K562 (cell line): ENCODE data around the gene GBA2. TPM values are rescaled to one million over a fixed set of nuclear protein-coding genes. Genes with fewer than 3 reads are reported as not detected.

Experiments
- ATAC-seq: fragments of 200-7000 bp; cut with Tn5 transposase; 3 replicates; pipeline ENCODE4 v1.9.1; 2020; ENCODE audit warnings: moderate library complexity
- BruUV-seq: library from RNA; stranded (reverse); fragments of 400-500 nt; replicated peaks from 2 replicates; lab custom pipeline; 2021; lab: Mats Ljungman, UMichigan
- CTCF ChIA-PET: fragments of 300-600 bp; formaldehyde crosslinking; extraction: SDS; loops from one replicate; lab custom pipeline; 2021; ENCODE audit warnings: low intra/inter-chr PET ratio; lab: Yijun Ruan, JAX
- POLR2A ChIA-PET: fragments of 300-600, 350-650 bp; sonication (Branson Sonifier 250); formaldehyde crosslinking; extraction: SDS; loops from one replicate; lab custom pipeline; 2021; ENCODE audit warnings: antibody characterized with exemption, inconsistent platforms; lab: Yijun Ruan, JAX
- DNase-seq, 4 experiments: peaks; one replicate each; pipeline versions ENCODE4 v3.0.0 to v3.0.0-alpha.2; 2011 to 2018; ENCODE audit warnings: low spot score in 3 of 4, mixed read lengths in 3 of 4; ENCODE audit errors: extremely low read depth in 1 of 4
- FAIRE-seq: peaks from 2 replicates; lab custom pipeline; 2011; peaks lifted over from hg19 to GRCh38; lab: Jason Lieb, UNC
- H2AFZ ChIP-seq: 2 replicates; pipeline ENCODE4 v1.6.0; 2011; ENCODE audit warnings: low read depth, low read length, control low read depth, inconsistent platforms
- H3K27ac ChIP-seq: fragments of 200-600 bp; 3 replicates; pipeline ENCODE4 v1.8.0; 2011; ENCODE audit warnings: low read depth, mild to moderate bottlenecking, control low read depth, inconsistent platforms, low read length, moderate library complexity, mixed read lengths; ENCODE audit errors: extremely low read depth
- H3K27me3 ChIP-seq, 2 experiments: fragments of 300-600 bp in 1 of 2; 2 replicates in 1 of 2; 3 replicates in 1 of 2; pipeline versions ENCODE4 v1.6.0 to v1.8.0; 2011; ENCODE audit warnings: inconsistent platforms in 2 of 2, low read length in 2 of 2, mild to moderate bottlenecking in 1 of 2, mixed read lengths in 1 of 2, moderate library complexity in 1 of 2; ENCODE audit not compliant: control insufficient read depth in 2 of 2, insufficient read depth in 2 of 2
- H3K36me3 ChIP-seq: fragments of 300-600 bp; 3 replicates; pipeline ENCODE4 v1.8.0; 2011; ENCODE audit warnings: mild to moderate bottlenecking, low read length, inconsistent platforms; ENCODE audit not compliant: control insufficient read depth, insufficient read depth
- H3K4me1 ChIP-seq, 2 experiments: fragments of 200-600 bp in 1 of 2; replicated peaks in 1 of 2; 2 replicates in 1 of 2; 3 replicates in 1 of 2; pipeline versions ENCODE4 v1.5.1 to v1.8.0; 2011; ENCODE audit warnings: inconsistent platforms in 2 of 2, low read length in 2 of 2, mild to moderate bottlenecking in 1 of 2, mixed read lengths in 1 of 2, moderate library complexity in 1 of 2; ENCODE audit not compliant: control insufficient read depth in 2 of 2, insufficient read depth in 2 of 2
- H3K4me2 ChIP-seq: 2 replicates; pipeline ENCODE4 v1.6.1; 2011; ENCODE audit warnings: low read length, control low read depth, inconsistent platforms, mixed read lengths; ENCODE audit not compliant: insufficient read depth
- H3K4me3 ChIP-seq: fragments of 200-600 bp; sonication (generic), shearing (Covaris generic); 2 replicates; pipeline ENCODE4 v1.5.1; 2016; ENCODE audit warnings: control low read depth, inconsistent platforms
- H3K79me2 ChIP-seq: fragments of 200-600 bp; 3 replicates; pipeline ENCODE4 v1.8.0; 2011; ENCODE audit warnings: low read length, inconsistent platforms; ENCODE audit not compliant: control insufficient read depth, insufficient read depth
- H3K9ac ChIP-seq, 2 experiments: 2 replicates each; pipeline versions ENCODE4 v1.6.0 to v1.6.1; 2011; ENCODE audit warnings: low read depth in 2 of 2, low read length in 2 of 2, control low read depth in 1 of 2, inconsistent platforms in 1 of 2, mild to moderate bottlenecking in 1 of 2, mixed read lengths in 1 of 2; ENCODE audit not compliant: insufficient read depth in 1 of 2
- H3K9me1 ChIP-seq: one replicate; pipeline ENCODE4 v1.6.0; 2011; ENCODE audit warnings: inconsistent platforms, mild to moderate bottlenecking, low read length, moderate library complexity; ENCODE audit not compliant: control insufficient read depth, insufficient read depth
- H3K9me3 ChIP-seq: replicated peaks from 2 replicates; pipeline ENCODE4 v1.5.1; 2011; ENCODE audit warnings: low read depth, low read length, inconsistent platforms; ENCODE audit not compliant: control insufficient read depth, insufficient read depth
- H4K20me1 ChIP-seq: replicated peaks from 2 replicates; pipeline ENCODE4 v1.6.1; 2011; ENCODE audit warnings: low read length, inconsistent platforms, mixed read lengths; ENCODE audit not compliant: control insufficient read depth, insufficient read depth
- GABPA ChIP-seq: fragments of 200-800 bp; sonication (Bioruptor generic); conservative IDR thresholded peaks from 2 replicates; pipeline ENCODE4 v1.6.1; 2016; ENCODE audit warnings: low read depth, missing genetic modification characterization, missing compliant biosample characterization
- TCFL5 ChIP-seq: fragments of 250-450 bp; sonication (Bioruptor Pico); conservative IDR thresholded peaks from 2 replicates; pipeline ENCODE4 v1.6.1; 2021; ENCODE audit warnings: mild to moderate bottlenecking, moderate library complexity, matching md5 sums
- ZNF146 ChIP-seq: IDR thresholded peaks from one replicate; pipeline ENCODE4 v1.6.1; 2018; ENCODE audit warnings: missing compliant biosample characterization; ENCODE audit not compliant: unreplicated experiment
- WGBS: fragments of 100-300 bp; shearing (Covaris generic); methylation state at CpG from one replicate; pipeline ENCODE4 v1.1.6; 2016; ENCODE audit warnings: low coverage, mixed read lengths; ENCODE audit not compliant: insufficient coverage; ENCODE audit errors: missing lambda C conversion rate; 5-methylcytosine and 5-hydroxymethylcytosine counted together
- in situ Hi-C: fragments of 300-500 bp; cut with MboI; formaldehyde crosslinking; loops from 4 replicates; pipeline ENCODE4 v1.15.0; 2018; ENCODE audit warnings: inconsistent platforms, mixed read lengths
- intact Hi-C: fragments of 100-400 bp; cut with micrococcal nuclease; formaldehyde crosslinking; loops from 2 replicates; pipeline ENCODE4 v1.14.2; 2022
- polyA plus RNA-seq, 8 experiments: library from polyadenylated mRNA; depleted of rRNA in 4 of 8; stranded (reverse) in 5 of 8; unstranded in 3 of 8; fragments of >200 nt; fragmentation: Nextera tagmentation in 2 of 8; fragmentation: Illumina TruSeq in 1 of 8; extraction: Ambion mirVana in 2 of 8; extraction: Trizol in 1 of 8; gene quantifications; 2 replicates each; pipeline versions ENCODE4 v1.2.1 to v1.2.3, GENCODE V29; 2011 to 2014; ENCODE audit warnings: inconsistent platforms in 1 of 8, missing spikeins in 1 of 8
- total RNA-seq, 7 experiments: library from RNA; depleted of rRNA in 6 of 7; stranded (reverse); fragments of >200 nt in 6 of 7; fragmentation: Illumina TruSeq in 2 of 7; extraction: Trizol in 2 of 7; gene quantifications; 2 replicates each; pipeline versions ENCODE4 v1.2.1 to v1.2.3, GENCODE V29; 2011 to 2021; ENCODE audit warnings: low replicate concordance in 1 of 7
- TF ChIP-seq, protein P1 (sequence below): fragments of 450-650 bp; IDR thresholded peaks from 2 replicates; pipeline ENCODE4 v1.7.0; 2016; ENCODE audit warnings: borderline replicate concordance

GBA2 gene
- total and polyA plus RNA-seq, 9 of the 15 experiments (the other 6 are each of a cell fraction or from before 2014, with no cell fraction given), result 14.1 to 60.4 (median 32.1) TPM

DNA sequence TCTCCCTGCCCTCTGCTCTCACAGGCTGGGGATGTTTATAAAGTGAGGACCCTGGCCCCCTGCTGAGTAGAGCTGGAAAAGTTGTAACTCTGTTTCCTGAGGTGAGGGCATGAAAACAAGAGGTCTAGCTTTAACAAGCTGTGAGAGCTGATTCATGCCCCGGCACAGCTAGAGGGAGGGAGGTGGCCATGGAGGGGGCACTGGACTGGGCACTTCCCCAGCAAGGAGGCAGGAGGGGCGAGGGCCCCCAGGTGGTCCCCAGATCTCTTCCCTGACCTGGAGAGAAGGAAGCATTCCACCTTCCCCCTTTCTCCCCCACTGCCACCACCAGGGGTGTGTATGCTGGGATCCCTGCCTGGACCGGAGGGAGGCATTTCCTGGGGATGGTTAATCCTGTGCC lies 5.2 kb upstream of the GBA2 start, which contains the start of gene MSMP:
MSMP (minus strand) TSS at position 13 of the 400 bp plus-strand sequence. CDS start 147 bp downstream, outside the sequence.
- no TSS peak for BruUV-seq
- POLR2A ChIA-PET, result interaction anchor here (0.8 to 1.7 kb wide), 3 partner anchors 13 to 22 kb away, joined by 3 to 6 read pairs (median 5); partner anchors contain the start of genes CREB3 and TLN1

More for the DNA sequence above, 5.2 kb upstream of the GBA2 start, which contains the start of gene MSMP:
- Histone ChIP-seq H3K9me3 (no peaks in the 10 kb centered on the region), H3K27me3 (no peaks in the 10 kb centered on the region), H4K20me1 (no peaks in the 10 kb centered on the region), H3K4me1 (peaks cover 9 to 15% of the 10 kb centered on the region in 2 experiments), H2AFZ (no peak within 1 kb of the TSS), H3K27ac (no peak within 1 kb of the TSS), H3K4me2 (no peak within 1 kb of the TSS), H3K9me1 (no peaks in the 10 kb centered on the region), H3K79me2 (peaks cover 32% of the 10 kb centered on the region), H3K4me3 (no peak within 1 kb of the TSS), H3K9ac (no peak within 1 kb of the TSS), H3K36me3 (peaks cover 31% of the 10 kb centered on the region; the same call in 2 of the 3 replicates)
- no peak for FAIRE-seq
- in situ Hi-C loops (no loop called here), intact Hi-C loops (no loop called here)
- TF ChIP-seq, protein P1, sequence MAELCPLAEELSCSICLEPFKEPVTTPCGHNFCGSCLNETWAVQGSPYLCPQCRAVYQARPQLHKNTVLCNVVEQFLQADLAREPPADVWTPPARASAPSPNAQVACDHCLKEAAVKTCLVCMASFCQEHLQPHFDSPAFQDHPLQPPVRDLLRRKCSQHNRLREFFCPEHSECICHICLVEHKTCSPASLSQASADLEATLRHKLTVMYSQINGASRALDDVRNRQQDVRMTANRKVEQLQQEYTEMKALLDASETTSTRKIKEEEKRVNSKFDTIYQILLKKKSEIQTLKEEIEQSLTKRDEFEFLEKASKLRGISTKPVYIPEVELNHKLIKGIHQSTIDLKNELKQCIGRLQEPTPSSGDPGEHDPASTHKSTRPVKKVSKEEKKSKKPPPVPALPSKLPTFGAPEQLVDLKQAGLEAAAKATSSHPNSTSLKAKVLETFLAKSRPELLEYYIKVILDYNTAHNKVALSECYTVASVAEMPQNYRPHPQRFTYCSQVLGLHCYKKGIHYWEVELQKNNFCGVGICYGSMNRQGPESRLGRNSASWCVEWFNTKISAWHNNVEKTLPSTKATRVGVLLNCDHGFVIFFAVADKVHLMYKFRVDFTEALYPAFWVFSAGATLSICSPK, result no peak
- TF ChIP-seq TCFL5 (CRISPR knock-in tag) (no peak), ZNF146 (CRISPR knock-in tag) (no peak), GABPA (tag) (no peak)
- CTCF ChIA-PET, result no interaction called here
- no peak for ATAC-seq
- 84% methylated on average over 2 of the region's 3 CpGs for WGBS
- no peak for DNase-seq
